GM21825 (cell line): ENCODE results near the gene TRAF3.

Experiments used
- ATAC-seq: cut with Tn5 transposase; IDR thresholded peaks from one replicate; pipeline ENCODE4 v1.9.1; 2021; ENCODE audit warnings: mild to moderate bottlenecking, moderate library complexity; ENCODE audit not compliant: unreplicated experiment

Gene TRAF3

DNA sequence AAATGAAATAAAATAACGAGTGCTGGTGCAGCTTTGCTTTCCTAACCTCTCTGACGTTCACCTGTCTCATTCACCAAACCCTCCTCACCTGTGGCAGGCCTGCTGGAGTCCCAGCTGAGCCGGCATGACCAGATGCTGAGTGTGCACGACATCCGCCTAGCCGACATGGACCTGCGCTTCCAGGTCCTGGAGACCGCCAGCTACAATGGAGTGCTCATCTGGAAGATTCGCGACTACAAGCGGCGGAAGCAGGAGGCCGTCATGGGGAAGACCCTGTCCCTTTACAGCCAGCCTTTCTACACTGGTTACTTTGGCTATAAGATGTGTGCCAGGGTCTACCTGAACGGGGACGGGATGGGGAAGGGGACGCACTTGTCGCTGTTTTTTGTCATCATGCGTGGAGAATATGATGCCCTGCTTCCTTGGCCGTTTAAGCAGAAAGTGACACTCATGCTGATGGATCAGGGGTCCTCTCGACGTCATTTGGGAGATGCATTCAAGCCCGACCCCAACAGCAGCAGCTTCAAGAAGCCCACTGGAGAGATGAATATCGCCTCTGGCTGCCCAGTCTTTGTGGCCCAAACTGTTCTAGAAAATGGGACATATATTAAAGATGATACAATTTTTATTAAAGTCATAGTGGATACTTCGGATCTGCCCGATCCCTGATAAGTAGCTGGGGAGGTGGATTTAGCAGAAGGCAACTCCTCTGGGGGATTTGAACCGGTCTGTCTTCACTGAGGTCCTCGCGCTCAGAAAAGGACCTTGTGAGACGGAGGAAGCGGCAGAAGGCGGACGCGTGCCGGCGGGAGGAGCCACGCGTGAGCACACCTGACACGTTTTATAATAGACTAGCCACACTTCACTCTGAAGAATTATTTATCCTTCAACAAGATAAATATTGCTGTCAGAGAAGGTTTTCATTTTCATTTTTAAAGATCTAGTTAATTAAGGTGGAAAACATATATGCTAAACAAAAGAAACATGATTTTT is 128.2 kb downstream of the TRAF3 start:
- no peak for ATAC-seq

DNA sequence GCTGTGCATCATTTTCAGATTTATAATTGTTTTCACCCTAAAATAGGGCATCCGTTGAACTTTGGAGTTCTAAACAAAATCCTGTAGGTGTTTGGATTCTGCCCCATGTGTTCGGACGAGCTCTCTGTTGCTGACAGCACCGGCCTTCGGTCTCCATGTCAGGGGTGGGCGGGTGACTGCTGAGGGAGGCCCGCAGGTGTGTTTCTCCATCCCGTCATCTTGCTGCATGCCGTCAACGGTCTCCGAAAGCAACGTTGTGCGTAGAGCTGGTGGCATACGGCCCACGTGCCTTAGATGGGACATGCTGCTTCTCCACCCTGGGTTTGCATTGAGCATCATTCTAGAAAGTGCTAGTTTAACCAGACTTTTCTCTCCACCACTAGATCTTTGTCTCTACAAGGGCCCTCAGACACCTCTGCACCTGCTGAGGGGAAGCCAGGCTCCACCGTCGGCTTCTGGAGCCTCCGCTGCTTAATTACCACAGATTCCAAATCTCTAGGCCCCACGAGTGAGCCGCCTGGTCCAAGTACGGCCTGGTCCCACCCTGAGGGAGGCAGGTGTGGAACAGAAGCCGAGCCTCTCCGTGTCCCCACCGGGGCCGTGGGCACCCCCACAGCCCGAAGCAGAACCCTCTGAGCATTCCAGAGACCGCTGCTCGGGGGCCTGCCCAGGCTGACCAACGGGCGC is 129.5 kb downstream of the TRAF3 start:
- ATAC-seq, result no peak

DNA sequence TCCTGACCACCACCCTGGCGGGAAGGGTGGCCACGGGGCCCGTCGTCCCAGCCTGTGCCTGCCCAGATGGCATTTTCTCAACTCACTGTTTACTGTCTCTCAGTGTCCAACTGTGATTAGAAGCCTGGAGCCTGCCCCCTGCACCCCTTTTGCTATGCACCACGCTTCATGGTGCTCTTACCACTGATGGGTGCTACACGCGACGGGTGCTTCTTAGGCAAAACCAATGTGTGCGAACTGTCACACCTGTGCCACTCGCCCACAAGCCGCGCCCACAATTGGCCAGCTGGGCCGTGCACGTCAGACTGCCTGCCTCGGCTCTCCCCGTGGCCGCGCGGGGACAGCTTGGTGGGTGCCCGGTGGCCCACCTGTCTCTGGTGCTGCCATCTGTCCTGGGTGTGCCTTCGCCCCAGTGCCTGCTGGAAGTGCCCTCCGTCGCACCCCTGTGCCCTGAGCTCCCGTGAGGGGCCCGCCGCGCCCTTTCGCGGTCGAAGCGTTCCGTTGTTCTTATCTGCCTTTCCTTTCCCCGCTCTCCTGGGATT is 130.1 kb downstream of the TRAF3 start:
- ATAC-seq, result no peak

DNA sequence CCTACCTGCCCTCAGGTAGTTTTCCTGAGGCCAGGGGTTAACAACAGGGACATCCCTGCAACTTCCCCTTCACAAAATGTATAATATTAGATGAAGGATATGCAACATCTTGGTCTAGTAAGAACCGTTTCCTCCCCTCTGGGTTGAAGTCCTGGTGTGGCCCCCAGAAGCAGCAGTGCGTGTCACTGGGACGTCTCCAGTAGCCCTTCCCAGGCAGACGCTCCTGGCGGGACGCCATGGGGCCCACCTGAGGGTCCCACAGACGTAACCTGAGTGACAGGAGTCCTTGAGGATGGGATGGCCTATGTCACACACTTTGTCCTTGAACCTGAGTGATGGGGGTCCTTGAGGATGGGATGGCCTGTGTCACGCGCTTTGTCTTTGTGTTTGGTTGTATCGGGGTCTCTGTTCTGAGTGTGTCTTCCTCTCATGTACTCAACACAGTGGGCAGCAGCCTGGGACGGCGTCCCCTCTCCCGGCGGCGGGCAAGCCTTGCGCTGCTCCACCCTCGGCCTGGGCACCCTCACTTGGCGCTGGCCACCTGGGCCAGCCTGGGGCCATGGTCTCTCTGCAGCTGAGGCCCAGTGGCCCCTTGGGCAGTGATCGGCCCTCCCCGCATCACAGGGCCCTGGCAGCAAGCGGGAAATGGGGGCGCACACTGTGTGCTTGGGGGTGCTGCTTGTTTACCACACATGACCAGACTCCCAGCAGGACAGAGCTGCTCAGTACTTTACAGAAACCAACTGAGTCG is 130.9 kb downstream of the TRAF3 start:
- ATAC-seq, result no peak

DNA sequence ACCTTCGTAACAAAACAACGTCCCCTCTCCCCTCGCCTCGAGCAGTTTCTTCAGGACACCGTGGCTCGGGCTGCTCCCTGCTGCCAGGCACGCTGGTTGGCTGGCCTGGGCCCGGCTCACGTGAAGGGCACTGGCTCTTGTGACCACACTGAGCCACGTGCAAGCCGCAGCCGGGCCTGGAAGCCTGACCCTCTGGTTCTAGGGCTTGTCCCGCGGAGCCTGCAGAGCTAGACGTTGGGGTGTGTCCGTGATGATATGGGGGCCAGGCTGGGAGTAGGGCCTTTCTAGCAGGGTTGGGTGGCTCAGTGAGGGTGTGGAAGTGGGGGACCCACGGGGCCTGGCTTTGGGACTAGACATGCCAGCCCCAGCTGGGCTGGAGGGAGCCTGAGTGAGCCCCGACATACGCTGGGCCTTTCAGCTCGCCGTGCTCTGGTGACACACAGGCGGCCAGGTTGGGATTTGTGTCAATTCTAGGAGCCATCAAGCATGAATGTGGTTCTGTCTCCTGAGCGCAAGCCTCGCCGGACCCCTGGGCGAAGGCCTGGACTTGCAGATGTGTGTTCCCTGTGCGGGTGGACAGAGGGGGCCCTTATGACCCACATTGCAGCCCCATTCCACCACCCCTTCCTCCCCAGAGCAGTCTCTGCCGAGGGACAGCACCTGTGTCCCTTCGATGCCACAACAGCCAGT is 131.7 kb downstream of the TRAF3 start:
- no peak for ATAC-seq

DNA sequence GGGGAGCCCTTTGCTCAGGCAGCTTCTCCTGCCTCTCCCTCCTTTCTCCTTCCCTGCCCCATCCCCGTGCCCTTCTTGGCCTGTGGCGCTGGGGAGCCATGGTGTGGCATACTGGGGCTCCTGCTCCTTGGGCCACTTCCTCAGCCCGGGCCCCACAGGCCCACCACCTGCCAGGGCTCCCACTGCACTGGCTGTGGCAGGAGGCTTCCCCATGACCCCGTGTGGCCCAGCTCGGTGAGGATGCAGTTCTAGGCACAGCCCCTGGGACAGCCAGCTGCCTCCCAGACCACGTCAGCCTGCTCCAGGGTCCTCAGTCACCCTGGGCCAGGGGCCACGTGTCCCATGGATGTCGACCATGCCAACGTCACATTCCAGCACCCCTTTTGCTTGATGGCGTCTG is 132.2 kb downstream of the TRAF3 start:
- no peak for ATAC-seq

DNA sequence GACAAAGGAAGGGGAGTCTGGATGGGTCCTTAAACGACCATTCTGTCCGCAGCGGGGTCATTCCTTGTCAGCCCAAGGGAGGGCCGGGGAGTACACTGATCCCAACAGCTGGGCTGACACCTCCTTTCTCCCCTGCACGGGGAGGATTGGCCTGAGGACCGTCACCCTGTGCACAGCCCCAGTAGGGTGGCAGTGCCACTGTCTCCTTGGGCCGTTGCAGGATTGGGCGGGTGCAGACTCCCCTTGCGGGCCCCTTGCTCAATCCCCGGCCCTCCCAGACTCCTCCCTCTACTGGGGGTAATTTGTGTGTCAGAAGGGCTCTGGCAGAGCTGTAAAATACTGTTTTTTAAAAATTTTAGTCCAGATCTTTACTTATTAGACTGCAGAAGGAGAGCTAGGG is 132.7 kb downstream of the TRAF3 start:
- no peak for ATAC-seq

DNA sequence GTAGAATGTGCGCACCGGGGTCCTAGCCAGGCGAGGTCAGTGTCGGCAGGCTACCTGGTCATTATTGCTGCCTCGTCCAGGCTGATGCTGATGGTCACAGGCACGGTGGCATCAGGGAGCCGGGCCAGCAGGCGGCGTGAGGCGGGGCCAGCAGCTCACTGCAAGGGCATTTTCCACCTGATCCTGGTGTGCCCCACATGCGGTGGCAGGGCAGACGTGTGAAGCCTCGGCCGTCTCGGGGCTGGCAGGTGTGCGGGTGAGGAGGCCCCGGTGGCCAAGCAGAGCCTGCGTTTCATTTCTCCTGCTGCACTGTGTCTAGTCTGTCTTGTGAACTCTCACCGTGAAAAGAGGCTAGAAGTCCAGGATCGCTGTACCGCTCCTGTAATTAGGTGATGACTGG is 133.2 kb downstream of the TRAF3 start:
- ATAC-seq, result no peak

DNA sequence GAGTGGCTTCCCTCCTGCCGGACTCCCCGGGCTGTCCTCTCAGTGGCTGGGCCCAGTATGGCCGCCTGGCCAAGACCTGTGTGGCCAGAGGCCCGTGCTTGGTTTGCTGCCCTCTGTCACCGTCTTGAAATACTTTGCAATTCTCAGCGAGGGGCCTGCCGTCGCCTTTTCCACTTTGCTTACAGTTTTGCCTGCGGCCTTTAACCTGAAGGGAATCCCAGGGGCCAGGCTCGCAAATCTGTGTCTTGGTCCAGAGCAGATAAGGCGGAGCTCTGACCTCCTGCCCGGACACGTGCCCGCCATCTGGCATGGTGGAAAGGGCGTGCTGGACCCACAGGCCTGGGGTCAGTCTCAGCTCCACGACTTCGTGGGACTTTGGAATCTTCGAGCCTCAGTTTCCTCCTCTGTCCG is 134.3 kb downstream of the TRAF3 start:
- no peak for ATAC-seq

DNA sequence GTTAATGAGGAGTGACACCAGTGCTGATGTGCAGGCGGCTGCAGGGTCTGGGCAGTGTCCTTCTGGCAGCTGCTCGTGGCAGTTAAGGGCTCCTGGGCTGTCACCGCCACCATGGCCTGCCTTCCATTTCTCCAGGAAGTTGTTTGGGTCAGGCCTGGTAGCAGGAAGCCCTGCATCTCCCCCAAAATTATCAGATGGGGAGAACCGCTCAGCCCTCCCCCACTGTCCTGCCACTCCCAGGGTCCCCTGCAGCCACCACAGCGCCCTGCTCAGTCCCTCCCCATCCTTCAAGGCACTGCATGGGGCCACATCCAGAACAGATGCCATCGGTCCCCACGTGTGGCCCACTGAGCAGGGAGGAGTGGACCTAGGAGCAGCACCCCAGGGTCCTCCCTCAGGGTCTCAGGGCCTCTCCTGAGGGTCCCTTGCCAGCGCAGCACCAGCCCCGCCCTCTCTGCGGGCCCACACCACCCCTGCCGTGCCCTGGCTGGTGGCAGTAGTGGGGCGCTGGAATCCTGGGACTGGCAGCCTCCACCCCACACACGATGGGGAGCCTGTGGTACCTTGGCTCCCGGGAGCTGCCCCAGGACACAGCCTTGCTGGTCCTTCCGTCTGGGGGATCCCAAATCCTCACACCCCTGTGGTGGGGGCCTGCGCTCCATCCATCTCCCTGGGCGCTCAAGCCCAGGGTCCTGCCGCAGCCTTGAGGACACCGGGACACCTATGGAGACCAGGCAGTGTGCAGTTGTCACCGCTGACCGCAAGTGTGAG is 134.9 kb downstream of the TRAF3 start:
- no peak for ATAC-seq

DNA sequence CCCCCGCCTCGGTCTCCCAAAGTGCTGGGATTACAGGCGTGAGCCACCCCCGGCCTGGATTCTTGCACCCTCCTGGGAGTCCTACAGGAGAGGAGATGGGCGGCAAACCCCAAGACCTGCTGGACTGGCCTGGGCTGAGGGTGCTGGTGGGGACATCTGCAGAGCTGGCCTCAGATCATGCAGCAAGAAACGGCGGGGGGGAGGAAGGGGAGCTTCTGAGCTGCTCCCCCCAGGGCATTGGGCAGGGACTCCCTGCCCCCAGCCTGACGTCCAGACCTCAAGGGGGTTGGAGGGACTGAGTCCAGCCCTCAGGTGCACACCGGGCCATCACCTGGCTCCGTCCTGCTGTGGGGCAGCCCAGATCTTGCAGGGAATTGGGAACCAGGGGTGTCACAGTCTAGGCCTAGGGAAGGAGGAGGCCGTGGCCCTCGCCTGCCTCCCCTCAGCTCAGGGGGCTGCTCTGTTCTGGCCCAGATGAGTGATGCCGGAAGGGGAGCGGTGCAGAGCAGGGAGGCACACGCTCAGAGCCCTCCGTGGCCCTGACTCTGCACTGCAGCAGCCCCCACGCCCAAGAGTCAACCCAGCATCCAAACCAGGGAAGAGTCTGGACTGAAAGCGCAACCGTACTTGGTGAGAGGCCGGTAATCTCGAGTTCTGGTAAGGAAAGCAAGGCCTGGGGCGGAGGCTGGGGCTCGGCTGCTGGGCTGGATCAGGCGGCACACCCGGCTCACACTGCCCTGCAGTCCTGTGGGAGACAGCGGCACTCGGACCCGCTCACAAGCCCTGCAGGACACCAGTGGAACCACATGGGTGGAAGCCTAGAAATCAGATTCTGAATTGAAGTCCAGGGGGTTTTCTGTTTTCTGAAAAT is 136.3 kb downstream of the TRAF3 start:
- ATAC-seq, result no peak

DNA sequence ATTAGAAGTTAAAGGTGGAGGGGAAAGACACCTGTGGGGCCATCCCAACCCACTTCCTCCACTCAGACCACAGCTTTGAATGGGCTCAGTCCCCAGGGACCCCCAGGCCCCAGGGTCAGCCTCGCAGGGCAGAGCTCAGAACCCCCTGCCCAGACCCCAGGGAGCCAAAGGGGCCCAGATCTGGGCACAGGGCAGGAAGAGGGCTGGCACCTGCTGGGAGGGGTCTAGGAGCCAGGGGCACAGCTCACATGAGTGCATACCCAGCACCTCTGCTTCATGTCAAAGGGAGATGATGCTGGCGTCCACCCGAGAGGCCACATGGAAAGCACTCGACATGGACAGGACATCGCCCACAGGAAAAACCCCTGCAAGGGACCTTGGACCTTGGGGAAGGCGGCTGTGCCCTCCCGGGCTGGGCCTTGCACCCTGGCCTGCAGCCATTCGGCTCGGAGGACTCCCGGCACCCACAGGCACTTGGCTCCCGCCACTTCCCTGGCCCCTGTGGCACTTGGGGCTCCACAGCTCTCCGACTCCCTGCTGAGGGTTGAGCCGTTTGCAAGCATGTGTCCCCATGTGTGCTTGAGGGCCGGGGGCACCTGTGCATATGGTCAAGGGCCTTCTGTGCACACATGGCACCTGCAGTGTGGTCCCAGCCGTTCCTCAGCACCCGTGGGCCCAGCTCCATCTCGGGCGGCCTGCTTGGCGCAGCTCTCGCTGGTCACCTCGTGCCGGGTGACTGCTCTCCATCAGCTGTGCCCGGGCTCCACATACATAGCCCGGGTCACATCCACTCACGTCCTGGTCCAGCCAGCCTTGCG is 137.4 kb downstream of the TRAF3 start:
- ATAC-seq, result no peak

DNA sequence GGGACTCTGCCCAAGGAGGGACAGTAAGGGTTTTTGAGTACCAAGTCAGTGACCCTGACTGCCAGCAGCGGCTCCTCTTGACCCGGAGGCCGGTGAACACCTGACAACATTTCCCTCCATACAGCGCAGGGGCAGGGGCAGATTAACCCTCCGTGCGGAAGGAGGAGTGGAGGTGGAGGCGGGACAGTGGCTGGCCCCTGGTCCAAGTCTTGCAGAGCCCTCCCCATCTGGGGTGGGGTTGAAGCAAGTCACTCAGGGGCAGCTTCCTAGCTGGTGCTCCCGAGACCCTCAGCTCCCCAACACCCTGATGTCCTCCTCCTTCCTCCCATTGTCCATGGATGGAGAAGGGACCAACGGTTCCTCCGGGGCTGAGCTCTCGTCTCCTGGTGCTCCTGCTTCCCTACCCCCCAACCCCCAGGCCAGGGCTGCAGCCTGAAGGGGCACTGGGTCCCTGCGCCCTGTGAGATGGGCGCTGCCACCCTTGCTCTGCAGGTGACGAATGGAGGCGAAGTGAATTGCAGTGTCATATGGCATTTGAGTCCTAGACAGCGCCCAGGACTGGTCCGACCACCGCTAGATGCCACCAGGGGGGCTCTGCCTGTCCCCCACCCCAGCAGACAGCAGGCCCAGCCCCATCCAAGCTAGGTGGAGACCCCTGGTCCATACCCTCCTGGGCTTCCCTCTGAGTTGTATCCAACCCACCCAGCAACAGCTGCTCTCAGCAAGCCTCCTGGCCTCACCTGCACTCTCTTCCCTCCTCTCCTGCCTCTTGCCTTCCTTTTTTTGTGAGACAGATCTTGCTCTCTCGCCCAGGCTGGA is 138.3 kb downstream of the TRAF3 start:
- no peak for ATAC-seq

DNA sequence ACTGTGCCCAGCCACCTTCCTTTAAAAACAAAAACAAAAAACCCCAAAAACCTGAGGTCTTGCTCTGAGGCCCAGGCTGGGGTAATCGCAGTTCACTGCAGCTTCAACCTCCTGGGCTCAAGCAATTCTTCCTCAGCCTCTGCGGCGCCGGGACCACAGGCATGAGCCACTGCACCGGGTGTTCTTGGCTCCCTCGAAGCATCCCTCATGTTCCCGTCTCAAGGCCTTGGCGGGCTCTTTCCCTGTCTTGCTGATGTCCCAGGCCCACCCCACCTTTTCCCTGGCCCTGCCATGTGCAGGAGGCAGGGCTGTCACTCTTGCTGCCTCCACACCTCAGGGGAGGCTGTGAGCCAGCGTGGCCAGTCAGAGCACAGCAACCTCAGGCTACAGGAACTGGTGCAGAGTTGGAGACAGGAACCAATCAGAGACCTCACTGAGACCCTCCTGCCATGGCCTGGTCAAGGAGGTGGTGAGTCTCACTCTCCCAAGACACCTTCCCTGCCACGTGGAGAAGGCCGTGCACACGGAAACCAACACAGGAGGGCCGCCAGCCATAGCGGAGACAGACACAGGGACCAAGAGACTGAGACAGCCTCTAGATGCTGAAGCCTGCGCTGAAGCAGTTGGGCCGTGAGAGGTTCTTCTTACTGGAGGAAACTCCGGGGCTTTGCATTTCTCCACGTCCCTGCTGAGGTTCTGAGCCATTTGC is 139.3 kb downstream of the TRAF3 start:
- no peak for ATAC-seq

DNA sequence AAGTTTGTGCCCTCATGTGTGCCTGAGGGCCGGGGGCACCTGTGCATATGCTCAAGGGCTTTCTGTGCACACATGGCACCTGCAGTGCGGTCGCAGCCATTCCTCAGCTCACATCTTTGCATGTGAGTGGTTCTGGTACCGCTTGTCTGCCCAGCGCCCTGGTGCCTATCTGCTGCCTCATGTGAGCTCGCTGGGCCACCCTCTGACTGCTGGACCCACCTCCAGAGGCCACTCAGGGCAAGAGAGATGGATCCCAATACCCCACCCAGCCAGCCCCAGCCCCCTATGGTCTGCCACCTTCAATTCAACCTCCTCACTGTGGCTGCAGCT is 139.8 kb downstream of the TRAF3 start:
- no peak for ATAC-seq

DNA sequence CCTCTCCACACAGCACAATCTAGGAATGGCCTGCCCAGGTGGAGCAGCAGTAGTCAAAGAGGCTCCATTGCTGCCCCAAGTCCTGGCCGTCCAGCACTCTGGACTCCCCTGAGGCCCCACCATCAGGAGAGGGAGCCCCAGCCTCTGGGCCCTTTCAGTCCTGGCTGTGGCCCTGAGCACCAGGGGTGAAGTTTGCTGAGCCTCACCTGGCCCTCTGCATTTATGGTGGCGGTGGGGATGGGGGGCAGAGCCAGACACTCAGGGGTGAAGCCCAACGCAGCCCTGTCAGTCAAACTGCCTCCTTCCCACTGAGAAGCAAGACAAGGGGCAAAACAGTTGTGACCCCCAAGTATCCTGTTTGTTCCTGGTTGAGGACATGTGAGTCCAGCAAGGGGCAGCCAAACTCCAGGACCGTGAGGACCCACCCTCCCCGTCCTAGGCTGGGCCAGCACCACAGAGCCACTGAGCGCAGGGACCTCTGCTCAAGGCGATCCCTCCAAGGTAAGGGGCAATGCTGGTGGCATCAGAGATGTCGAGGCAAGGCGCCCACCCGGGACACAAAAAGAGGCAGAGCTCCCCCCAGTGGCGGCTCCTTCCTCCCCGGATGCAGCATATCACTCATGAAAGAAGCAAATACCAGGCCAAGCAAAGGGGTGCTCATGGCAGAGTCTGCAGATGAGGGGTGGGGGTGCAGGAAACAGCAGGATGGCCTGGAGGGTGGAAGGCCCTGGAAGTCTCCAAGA is 140.4 kb downstream of the TRAF3 start:
- no peak for ATAC-seq
